ENCODE measurements around the gene WASF2.
"Not testable (repeated sequence)": the region's sequence is repeated elsewhere in the genome, so short reads cannot be mapped to it uniquely, and the experiment has no call there.

Gene WASF2

DNA sequence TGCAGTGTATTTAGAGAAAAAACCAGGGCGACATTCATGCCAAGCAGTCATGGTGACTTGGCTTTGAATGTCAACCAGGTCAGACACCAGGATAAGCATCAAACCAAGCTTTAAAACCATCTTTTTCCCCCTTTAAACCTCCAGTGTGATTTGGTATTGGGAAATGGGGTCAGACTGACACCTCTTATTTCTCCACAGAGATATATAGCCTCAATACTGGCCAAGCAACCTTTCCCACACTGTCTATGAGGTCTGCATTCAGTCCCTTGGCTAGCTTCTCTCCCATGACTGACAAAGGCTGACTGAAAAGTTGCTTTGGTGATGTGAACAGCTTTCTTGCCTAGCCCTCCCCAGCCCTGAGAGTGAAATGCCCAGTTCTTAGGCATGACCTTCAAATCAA lies 75.9 kb downstream of the WASF2 start:
- no peak for DNase-seq

DNA sequence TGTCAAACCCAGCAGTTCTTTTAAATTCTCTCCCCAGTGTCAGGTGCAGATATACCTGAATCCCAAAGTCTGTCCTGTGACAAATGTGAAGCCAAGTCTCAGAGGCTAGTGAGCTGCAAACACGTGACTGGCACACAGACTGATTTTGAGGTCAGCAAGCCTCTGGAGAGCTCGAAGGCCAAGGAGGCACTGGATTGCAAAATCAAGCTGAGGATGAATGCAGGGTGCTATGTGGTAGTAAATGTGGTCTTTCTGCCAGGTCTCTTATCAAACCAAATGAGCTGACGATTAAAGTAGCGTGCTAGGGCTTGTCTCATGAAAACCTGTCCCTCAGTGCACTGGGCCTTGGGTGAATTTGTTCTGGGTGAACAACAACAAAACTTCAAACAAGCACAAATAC lies 77.0 kb downstream of the WASF2 start:
- no peak for DNase-seq

DNA sequence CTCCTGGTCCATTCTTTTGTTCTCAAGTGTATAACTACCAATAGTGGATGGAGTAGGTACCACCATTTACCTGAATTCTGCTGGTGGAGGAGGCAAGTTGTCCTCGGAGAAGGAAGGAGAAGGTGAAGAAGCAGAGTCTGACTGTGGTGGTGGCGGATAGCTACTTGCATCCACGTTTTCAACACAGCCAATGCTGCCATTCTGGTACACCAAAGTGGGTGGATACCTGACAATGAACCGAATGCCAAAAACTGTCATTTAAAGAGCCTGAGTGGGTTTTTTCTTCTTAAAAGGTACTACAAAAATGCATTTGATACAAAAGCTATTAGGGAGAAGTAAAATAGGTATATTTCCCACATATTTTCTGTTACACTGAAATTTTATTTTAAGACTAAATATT lies 77.5 kb downstream of the WASF2 start:
- no peak for DNase-seq

DNA sequence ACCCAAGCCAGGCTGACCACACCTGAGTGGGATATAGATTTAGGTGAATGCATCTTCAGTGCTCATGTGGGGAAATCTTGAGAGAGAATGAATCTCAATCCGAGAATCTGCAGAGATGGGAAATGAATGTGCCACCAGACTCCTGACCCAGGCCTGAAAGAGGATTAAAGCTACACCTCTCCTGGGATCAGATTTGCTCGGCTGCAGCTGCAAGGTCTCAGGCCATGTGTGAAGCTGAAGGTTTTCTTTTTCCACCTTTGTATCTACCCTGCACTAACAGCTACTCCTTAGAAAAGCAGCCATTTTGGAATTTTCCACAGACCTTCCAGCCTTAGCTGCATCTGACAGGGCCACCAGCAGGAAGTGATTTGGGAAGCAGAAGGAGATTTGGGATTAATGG lies 79.3 kb downstream of the WASF2 start:
- no peak for DNase-seq

DNA sequence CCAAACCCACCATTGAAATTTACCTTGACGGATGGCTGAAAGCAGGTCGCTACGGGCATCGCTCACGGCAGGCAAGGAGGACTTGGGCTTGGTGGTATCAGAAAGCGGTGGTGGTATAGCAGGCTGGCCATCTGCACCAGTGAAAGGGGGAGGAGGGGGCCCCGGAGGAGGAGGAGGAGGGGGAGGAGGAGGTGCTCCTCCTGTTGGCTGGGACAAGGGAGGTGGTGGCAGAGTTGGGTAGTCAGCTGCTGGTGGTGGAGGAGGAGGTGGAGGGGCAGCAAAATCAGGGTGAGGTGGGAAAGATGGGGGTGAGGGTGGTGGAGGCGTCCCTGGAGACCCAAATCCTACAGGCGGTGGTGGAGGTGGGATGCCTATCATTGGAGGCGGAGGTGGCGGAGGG lies 80.3 kb downstream of the WASF2 start:
- no peak for DNase-seq

DNA sequence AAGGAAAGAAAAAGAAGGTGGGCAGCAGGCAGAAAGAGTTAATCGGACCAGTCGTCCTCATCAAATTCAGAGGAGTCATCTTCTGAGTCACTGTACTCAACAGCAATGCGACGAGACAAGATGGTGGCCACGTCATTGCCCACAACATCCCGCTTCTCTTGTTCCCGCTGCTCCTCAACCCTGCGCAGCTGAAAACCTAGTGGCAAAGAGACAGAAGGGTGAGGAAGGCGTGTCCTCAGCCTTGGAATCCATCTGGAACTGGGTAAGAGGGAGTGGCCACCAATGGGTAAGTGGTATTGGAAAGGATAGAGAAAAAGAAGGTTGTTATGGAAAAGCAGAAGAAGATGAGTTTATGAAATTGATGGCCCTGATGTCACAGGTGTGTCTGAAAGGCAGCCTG lies 81.8 kb downstream of the WASF2 start:
- DNase-seq, result no peak

DNA sequence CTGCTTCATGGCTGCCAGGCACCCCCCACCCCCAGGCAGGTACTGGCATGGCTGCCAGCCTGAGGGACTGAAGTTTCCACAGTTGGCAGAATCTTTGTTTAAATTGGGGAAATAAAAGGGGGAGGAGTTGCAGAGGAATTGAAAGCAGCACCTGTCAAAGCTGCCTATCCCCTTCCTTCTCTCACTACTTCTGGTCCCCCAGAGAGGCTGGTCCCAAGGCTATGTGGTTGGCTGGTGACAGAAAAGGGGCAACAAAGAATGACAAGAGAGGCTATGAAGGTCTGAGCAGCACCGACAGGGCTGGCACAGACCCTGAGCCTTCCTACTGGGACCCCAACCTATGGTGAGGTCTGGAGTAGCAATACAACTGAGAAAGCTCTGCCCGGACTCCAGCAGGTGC lies 83.2 kb downstream of the WASF2 start:
- DNase-seq, result not testable (repeated sequence)

DNA sequence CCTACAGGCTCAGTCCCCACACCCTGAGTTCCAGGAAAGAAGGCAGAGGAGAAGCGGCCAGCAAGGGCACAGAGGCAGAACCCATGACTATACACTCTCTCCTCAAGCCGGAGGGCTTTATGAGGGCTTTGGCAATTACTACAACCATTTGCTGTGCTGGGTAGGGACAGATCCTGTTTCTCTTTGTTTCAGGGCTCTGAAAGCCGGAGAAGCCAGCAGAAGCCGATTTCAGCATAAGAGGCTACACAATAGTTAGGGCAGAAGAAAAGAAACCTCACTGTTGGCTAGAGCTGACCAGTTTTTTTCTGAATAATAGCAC lies 83.6 kb downstream of the WASF2 start:
- no peak for DNase-seq

DNA sequence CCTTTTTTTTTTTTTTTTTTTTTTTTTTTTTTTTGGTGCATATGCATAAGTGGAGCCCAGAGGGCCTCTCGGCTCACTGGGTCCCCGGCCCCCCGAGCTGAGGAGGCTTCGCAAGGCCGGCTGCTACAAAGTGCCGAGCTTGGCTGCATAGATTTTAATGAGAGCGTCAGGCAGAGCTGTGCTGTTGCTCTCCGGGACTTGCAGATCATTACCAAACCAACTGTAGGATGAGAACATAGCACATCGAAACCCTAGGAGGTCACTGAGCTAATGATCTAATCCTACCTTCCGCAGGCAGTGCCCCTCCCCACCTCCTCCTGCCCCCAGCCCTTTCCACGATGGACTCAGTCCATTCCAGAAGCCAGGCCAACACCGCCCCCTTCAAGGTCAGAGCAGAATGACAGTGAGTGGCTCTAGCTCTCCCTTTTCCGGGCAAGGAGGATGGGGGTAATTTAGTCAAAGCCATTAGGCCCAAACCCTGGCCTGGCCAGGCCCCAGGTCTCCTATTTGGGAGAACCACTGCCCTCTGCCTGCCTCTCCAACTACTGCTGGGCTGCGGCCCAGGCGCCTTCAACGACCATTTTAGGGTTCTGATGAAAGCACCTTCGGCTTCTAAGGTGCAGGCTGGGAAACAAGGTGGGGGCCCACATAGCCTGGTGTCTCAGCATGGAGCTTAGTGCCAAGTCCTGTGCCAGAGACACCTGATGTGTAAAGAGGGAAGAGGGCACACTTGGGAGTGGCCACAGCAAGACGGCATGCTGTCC lies 84.2 kb downstream of the WASF2 start:
- not testable (repeated sequence) for DNase-seq

DNA sequence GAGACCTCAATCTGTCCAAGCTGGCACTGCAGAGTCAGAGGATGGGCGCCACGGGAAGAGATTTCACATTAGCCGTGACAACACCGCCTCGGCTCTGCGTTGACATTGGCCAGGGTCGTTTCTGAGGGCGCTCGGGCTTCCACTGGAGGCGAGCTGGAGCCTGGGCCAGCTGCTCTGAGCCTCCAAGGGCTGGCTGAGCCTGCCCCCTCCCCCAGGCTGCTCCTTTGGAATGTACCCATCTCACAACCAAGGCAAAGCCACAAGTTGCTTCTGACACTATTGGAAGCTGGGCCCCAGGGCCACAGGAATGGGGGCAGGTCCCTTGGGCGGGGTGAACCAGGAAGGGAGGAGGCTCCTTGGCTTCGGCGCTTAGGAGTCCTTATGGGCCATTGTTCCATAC lies 84.9 kb downstream of the WASF2 start:
- DNase-seq, result no peak

DNA sequence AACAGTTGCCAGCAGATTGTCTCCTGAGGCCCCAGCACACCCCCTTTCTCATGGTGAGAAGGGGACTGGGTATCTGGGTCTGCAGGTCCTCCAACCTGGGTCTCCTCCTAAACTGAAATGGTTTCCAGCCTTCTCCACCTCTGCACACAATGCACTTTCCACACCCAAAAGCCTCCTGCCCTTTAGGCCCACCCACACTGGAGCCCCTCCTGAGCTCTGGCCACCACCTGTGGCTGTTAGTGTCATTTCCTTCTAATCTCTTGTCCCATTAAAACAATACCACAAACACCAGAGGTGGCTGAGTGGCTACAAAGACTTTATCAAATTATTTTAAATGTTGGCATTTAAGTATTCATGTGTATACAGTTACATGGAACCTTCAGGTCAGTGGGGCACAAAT lies 86.0 kb downstream of the WASF2 start:
- no peak for DNase-seq

DNA sequence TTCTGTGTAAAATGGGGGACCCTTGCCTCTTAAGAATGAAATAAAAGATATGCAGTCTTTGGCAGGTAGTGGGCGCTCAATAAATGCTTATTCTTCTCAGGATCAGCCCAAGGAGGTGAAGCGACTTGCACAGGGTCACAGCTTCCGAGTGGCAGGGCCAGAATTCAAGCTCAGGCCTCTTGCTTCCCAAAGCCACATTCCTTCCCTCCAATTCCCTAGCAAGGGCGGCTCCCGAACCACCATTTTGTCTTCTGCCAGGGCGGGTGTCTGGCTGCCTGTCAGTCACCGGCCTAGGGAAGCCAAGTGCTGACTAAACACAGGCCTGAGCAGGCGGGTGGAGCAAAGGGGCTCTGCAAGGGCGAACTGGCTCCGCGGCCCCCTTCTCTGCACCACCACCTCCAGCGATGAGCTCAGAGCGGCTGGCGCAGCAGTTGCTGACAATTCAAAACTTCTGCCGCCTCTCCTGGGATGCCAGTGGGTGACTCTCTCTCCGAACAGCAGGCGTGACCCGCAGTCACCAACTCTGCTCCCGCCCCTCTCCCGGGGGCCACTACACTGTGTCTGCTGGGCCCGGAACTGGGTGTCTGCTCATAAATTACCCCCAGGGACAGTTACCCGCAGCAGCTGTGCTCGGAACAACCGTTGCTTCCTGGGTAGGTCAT lies 86.8 kb downstream of the WASF2 start:
- no peak for DNase-seq

DNA sequence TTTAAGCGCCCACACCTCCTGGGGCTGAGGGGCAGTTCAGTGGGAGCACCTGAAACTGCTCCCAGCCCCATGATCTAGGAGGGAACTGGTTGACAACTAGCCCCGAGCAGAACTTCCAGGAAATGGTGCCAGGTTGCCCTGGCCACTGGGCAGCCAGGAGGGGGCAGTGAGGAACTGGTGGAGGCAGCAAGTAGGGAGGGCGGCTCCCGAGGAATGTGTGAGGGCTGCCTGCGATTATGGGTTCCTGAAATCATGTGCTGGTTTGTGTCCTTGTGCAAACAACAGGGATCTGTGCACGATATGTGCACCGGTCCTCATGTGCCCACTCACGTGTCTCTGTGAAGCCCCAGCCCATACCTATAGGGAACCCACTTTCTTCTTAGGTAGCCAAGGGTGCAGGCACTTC lies 87.6 kb downstream of the WASF2 start:
- DNase-seq, result no peak

DNA sequence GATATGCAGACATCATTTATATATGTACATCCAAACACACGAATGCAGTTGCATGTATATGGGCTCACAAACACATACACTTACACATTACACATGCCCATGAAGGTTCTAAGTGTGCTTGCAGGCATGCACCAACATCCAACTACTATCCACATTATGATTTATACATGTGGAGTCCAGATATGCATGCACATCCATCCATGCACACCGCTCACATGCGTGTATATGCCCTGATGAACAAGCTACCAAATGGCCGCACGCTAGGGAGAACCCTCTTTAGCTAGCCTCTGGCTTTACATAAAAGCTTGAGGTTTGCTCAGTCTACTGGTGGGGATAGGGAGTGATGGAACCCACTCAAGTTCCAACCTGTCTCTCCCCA lies 89.0 kb downstream of the WASF2 start:
- DNase-seq, result no peak

DNA sequence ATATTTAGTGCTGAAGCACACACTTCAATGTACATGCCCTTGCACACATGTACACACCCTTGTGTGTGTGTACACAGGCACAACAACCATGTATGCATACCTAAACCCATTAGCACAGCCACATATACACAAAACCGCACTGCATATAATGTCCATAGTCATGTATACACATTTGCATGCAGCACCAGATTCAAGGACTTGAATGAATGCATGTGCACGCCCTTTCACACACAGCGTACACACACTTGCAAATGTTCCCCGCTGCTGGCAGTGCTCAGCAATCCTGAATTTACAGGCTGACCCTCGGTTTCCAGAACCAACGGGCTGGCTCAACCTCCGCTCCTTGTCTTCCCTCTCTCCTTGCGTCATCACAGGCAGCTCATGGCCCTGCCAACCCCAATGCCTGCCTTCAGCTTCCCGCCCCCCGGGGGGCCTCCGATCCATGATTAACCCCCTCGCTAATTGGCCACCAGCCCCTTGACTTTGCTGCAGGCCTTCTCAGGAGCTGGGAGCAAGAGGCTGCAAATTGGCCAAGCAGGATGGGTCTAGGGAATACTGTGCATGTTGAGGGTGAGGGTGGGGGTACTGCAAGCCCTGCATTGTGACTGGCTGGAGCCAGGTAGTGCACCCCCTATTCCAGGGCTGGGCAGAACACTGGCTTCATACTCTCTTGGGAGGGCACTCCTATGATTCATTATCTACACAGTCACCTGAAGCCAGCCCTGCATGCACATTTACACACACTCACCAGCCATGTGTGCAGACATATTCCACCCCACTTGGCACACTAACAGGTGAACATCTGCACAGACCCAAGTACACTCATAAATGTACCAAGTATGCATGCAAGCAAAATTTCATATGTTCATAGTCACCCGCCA lies 89.6 kb downstream of the WASF2 start:
- DNase-seq, result no peak

DNA sequence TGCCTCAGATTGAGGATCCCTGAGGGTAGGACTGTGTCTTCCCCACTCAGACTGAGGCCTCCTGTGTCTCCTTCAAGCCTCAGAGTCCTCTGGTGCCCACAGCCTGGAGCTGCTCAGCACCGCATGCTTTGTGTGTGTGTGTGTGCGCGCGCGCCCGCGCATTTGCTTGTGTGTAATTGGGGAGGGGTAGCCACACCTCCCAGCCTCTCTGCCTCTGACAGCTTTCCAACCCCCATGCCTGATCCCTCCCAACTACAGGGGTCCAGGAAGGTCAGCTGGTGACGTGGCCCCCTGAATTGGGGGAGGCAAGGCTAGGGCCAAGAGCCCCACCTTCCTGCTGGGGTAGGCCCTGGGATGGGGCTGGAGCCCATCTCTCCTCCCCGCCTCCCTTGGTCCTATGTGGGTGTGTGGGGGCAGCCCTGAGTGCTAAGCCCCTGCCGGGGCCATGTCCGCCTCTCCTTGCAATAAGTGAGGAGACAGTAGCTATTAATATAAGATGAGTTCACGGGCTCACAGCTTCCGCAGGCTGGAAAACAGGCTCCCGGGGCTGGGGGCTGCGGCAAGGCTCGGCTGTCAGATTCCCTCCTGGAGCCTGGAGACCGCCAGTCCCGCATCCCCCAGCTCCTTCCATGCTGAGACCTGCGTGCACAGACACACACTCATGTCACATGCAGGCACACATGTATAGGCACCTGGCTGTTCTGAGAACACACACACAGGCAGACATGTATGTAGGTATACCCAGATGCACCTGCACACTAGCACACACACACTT lies 90.5 kb downstream of the WASF2 start:
- DNase-seq, result no peak

DNA sequence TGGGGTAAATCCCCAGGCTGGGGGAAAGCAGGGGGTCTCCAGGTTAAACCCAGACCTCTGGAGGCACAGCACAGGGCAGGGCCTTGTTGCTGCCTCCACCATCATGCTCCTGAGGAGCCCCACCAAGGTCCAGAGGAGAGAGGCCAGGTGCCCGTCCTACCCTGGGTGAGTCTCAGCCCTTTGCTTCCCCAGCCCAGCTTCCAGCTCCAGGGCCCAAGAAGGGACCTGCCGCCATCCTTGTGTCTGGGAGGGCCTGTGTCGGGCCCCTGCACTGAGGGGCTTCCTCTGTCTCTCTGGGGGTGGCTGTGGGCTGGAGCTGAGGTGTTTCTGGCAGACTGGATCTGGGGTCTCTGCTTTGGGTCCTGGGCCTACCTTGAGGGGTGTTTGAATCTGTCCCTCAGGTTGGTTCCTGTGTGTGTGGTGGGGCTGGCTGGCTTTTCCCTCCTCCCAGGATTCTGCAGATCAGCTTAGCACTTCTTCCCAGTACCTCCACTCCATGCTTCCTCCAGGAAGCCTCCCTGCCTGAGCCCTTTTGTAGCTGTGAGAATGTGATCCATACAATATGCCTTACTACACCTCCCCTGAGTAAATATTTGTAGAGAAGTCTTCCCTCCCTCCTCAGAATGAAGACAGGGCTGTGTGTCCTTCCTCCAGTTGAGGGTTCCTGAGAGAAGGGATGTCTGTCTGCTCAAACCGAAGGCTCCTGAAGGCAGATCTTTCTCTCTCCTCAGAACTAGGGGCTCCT lies 91.4 kb downstream of the WASF2 start:
- no peak for DNase-seq

DNA sequence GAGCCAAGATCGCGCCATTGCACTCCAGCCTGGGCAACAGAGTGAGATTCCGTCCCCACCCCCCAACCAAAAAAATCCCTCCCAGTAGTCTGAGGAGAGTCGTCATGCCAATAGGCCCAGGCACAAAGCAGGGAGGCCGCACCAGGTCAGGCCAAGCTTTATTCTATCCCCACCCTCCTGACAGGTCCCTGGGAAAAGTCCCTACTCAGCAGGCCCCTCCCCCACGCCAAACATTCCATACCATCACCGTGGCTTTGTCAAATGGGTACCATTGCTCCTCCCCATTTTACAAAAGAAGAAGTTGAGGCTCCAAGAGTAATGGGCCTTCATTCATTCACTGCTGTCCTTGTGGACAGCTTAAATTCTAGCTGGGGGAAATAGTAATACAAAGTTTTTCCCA lies 92.2 kb downstream of the WASF2 start:
- DNase-seq, result no peak

DNA sequence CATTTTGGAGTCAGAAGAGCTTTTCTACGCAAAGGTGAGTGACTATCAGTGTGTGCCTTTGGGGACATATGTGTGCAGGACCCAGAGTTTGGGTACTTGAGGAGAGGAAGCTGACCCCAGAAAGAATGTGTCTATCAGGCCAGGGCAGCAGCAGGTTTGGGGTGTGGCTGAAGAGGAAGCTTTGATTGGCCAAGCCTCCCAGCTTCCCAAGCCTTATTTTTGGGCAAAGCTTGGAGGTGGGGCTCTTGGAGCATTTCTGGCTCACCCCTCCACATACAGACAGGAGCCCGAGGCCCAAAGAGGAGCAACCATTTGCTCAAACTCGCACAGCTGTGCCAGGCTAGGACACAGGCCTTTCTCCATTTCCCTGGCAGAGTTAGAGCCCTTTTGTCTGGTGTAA lies 92.9 kb downstream of the WASF2 start:
- no peak for DNase-seq

DNA sequence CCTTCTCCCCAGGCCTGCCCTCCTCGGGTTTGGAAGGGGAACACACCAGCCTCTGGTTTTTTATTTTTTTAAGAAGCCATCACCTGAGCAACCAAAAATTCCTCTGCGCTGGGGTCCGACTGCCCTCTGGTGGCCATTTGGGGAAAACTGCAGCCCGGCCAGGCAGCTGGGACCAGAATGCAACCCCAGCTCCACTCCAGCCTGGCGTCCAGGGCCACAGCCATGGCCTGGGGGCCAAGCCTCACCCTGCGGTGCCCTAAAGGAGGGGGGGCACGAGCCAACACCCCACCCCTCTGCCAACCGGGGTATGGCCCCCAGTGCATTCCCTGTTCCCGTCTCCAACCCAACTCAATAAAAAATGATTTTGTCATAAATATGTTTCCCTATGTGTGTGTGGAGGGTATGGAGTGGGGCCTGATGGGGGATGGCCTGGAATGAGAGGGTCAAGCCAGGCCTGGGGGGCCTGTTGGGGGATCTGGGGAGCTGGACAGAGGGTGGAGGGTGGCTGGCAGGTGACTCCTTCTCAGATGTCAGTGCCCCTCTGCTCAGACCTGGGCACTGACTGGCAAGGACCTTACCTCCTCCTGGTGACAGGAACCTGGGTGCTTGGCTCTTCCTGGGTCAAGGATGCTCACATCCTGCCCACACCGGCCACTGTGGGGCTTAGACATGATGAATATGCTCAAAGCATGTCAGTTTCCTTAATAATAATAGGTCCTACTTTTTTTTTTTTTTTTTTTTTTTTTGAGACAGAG lies 94.3 kb downstream of the WASF2 start:
- DNase-seq, result no peak

DNA sequence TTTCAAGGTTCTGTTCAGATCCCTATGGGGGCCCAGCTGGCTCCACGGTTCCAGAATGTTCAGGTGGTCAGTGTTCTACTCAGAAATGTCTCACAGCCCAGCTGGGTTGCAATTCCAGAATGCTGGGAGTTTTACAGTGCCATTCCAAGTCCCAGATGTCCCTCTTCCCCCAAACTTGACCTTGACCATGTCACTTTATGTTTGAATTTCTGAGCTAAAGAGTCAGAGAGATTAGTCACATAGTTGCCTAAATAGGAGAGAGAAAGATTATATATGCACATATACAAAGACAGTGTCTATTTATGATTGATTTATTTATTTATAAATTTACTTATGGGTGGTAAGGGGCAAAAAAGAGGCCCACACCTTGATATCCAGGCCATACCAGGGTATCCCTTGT lies 95.0 kb downstream of the WASF2 start:
- DNase-seq, result no peak

DNA sequence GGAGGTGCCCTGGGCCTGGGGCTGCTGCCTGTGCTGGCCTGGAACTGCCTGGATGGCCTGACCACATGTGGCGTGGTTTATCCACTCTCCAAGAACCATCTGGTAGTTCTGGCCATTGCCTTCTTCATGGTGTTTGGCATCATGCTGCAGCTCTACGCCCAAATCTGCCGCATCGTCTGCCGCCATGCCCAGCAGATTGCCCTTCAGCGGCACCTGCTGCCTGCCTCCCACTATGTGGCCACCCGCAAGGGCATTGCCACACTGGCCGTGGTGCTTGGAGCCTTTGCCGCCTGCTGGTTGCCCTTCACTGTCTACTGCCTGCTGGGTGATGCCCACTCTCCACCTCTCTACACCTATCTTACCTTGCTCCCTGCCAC lies 95.7 kb downstream of the WASF2 start:
- DNase-seq, result no peak
